GM15510 (cell line): ENCODE results near the gene STARD13.

Experiments
- POLR2A ChIP-seq: IDR thresholded peaks from 3 replicates; pipeline ENCODE4 v1.6.1; 2011; ENCODE audit warnings: borderline replicate concordance; ENCODE audit not compliant: insufficient read length; ENCODE audit errors: extremely low read depth

The STARD13 gene

DNA sequence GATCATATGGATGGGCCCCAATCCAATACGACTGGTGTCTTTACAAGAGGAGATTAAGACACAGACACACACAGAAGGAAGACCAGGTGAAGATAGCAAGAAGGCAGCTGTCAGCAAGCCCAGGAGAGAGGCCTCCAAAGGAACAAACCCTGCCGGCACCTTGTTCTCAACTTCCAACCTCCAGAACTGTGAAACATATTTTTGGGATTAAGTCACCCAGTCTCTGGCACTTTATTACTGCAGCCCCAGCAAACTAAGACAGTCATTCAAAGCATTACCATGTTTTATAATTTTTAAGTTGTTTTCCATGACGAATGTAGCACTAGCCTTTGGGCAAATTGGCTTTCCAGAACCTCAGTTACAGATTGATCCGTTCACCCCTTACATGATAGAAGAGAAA lies 11.3 kb downstream of the STARD13 start:
- no peak for TF ChIP-seq POLR2A

DNA sequence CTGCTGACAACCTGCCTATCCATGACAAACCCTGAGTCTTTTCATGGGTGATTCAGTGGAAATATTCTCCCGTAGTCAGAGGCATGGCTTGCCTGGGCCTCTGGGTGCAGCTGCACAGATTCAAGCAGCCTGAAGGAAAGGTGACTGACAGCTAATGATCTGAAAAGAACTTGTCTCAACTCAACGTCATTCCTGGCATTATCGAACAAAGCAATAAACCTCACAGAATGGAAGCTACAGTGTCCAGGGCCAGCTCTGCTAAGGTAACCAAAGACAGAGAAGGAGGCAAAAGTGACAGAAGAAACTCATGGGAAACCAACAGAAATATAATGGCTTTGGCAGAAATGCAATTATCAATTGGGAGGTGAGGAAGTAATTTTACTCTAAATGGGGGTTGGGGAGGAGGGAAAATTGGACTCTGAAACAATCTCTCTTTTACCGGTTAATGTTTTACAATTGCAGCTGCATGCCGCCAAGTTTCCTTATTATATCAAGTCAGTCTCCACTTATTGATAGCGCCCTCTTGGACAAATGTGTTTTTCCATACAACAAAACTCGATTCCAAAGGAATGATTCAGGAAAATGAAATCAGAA lies 12.9 kb downstream of the STARD13 start:
- TF ChIP-seq POLR2A: no peak

DNA sequence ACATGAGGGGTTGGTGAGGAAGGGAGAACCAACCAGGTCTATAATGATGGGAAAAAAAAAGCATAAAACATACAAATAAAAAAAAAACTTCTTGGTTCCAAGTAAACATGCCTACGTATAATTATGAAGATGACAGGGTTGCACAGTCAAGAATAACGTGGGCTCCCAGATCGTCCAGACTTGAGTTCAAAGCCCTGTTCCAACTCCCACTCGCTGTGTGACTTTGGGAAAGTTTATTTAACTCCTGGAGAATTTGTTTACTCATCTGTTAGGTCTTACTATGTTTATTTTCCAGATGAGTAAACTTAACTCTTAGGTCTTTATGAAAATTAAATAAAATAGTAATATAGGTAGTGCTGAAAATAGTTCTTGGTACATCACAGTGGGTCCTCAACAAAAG lies 13.8 kb downstream of the STARD13 start:
- TF ChIP-seq POLR2A: no peak

- no peak for TF ChIP-seq POLR2A
Observed at GRCh38 chr13:33270895-33271538, 14.5 kb downstream of the STARD13 start.

- no peak for TF ChIP-seq POLR2A
Observed at GRCh38 chr13:33265607-33266006, 19.9 kb downstream of the STARD13 start.

- TF ChIP-seq POLR2A: no peak
Observed at GRCh38 chr13:33265133-33265532, 20.4 kb downstream of the STARD13 start.

DNA sequence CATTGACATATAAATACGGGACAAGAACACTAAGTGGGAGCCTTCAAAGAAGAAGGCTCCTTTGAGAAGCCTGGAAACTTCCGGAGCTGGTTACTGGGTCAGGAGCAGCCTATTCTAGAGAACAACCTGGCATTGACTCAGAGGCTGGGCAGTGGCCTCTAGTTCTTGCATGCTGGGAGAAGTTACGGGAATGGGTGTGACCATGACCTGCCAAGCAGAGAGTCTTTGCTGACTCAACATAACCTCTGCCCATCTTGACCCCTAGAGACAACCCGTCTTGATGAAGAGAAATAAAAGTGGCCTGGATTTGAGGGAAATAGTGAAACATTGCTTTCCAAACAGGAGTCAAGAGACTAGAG lies 21.0 kb downstream of the STARD13 start:
- no peak for TF ChIP-seq POLR2A

- TF ChIP-seq POLR2A: no peak
Observed at GRCh38 chr13:33263976-33264619, 21.5 kb downstream of the STARD13 start.

DNA sequence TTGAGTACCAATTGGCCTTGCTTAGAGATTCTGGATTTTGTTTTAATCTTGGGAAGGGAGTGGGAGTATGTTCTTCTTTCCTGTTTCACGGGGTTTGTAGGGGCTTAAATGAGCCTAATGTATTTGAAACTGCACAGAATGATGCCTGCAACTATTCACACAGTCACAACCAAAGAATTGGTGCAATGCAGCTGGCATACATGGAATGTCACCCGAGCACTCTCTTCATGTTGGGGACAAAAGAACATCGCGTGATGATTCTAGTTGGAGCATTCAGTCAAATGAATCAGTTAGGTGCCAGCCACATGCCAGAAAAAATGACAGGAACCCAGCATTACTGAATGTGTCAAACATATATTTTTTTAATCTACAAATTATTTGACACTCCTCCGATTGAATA lies 22.1 kb downstream of the STARD13 start:
- TF ChIP-seq POLR2A: no peak

GRCh38 chr13:33262997-33263396 lies 22.6 kb downstream of the STARD13 start:
- TF ChIP-seq POLR2A: no peak

DNA sequence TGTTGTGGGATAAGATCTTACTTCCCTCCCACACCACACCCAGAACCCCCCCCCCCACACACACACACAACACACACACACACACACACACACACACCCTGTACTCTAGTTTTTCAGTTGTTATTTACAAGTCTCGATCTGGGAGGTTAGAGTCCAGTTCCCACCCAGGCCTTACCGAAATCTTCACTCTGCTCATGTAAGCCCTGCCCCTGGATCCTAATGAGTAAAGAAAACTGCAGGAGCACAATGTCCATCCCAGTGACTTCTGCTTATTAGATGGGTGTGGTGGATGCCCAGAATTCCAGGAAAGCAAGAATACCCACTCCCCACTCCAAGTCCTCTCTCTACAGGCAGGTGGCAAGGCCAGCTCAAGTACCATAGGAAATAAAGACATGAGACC lies 23.0 kb downstream of the STARD13 start:
- no peak for TF ChIP-seq POLR2A

GRCh38 chr13:33262062-33262487 lies 23.5 kb downstream of the STARD13 start:
- TF ChIP-seq POLR2A: no peak

- TF ChIP-seq POLR2A: no peak
Observed at GRCh38 chr13:33261387-33262061, 24.0 kb downstream of the STARD13 start.

DNA sequence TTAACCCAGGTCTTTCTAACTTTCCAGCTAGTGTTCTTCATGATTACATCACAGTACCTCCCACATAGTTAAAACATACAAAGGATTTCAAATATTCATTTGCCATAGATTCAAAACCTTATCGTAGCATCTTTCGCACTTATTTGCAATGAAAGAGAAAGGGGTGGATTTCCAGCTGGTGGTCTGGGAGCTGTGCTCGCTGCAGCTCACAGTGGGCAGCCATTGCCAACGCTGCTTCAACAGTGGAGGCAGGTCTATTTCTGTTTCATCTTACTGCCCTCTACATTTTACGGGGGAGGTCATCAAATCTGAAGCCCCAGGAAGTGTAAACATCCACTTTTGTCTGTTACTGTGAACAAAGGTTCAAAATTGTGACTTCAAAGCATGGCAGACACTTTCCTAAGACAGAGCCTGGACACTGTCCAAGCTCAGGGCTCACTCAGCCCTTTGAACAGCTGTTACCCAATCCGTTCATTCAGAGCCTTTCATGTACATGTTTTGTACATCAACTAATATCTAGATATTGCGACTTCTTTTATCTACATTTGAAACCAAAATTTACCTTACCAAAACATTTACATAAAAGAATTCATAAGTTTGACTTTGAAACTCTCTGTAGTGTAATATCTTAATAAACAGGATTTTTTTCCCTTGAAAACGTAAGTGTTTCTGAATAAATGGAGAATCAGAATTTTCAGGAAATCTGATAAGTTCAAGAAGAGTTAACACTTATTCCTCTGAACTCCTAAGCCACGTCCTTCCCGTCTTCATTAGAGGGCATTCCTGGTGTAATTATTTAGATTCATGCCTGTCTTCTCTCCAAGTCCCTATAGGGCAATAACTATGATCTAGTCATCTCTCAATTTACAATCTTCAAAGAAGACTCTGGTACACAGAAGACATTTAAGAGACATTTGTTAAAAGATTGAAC lies 25.1 kb downstream of the STARD13 start:
- TF ChIP-seq POLR2A: no peak
